Kidney epithelial cell (primary cell): ENCODE data around the gene TBC1D22A. TPM values are rescaled to one million over a fixed set of nuclear protein-coding genes. Genes with fewer than 3 reads are reported as not detected.

Source experiments
- DNase-seq: peaks from one replicate; pipeline ENCODE4 v3.0.0-alpha.2; 2010; ENCODE audit warnings: low read depth
- H3K27me3 ChIP-seq: 2 replicates; pipeline ENCODE4 v1.6.0; 2011; ENCODE audit warnings: low read length; ENCODE audit not compliant: control insufficient read depth, insufficient read depth
- H3K36me3 ChIP-seq: 2 replicates; pipeline ENCODE4 v1.5.1; 2011; ENCODE audit warnings: low read length; ENCODE audit not compliant: control insufficient read depth, insufficient read depth
- H3K4me3 ChIP-seq: 2 replicates; pipeline ENCODE4 v1.5.1; 2011; ENCODE audit warnings: low read depth, mild to moderate bottlenecking, control low read depth, low read length
- CTCF ChIP-seq: IDR thresholded peaks from 2 replicates; pipeline ENCODE4 v1.5.1; 2011; ENCODE audit warnings: mild to moderate bottlenecking, moderate library complexity, low read length, control low read depth, inconsistent platforms; ENCODE audit not compliant: insufficient read depth, poor library complexity, severe bottlenecking
- total RNA-seq: library from RNA; depleted of rRNA; stranded (reverse); fragments of >200 nt; gene quantifications from 2 replicates; pipeline ENCODE4 v1.2.3, GENCODE V29; 2015

TBC1D22A gene
- total RNA-seq, 1 donor from 2014 or later: 25.7 TPM

- no peak for DNase-seq
Measured at GRCh38 chr22:46862418-46863324, 100.2 kb downstream of the TBC1D22A start.

GRCh38 chr22:46863794-46864193 lies 101.3 kb downstream of the TBC1D22A start:
- no peaks in the 10 kb centered on the region for H3K36me3 ChIP-seq
- H3K27me3 ChIP-seq: no peaks in the 10 kb centered on the region
- no peak for TF ChIP-seq CTCF
- H3K4me3 ChIP-seq: no peak overlapping the region
- no peak for DNase-seq

More at GRCh38 chr22:46862418-46863324, 100.2 kb downstream of the TBC1D22A start:
- Histone ChIP-seq H3K27me3 (no peaks in the 10 kb centered on the region), H3K36me3 (no peaks in the 10 kb centered on the region), H3K4me3 (no peak overlapping the region)
- no peak for TF ChIP-seq CTCF

DNA sequence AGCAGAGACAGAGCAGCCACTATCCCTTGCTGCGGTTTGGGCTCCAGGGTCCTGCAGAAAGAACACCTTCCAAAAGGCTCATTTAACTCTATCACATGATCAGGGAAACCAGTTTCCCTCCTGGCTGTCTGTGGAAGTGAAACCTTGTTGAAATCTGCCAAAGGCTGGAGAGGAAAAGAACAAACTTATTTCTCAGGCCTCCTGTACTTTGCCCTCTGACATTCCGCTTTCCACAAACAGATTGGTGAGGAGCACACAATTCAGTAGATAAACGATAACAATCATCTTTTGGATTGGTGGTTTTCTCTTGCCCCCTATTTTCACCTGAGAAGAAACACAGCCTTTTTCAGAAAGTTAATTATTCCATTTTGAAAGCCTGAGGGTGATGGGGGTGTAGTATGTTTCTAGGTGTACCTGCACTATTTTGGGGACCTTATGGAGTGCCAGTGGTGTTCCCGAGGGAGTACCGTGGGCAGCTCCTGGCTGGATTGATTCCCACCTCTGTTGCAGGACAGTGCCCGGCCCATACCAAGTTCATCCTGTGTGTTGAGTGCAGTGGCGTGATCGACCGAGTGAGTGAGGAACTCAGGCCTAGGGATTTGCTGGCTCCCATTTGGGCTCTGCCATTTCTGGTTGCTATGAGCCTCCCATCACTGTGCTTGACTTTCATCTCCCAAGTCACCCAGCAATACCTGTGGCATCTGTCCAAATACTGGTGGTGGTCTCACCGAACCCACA lies 102.0 kb downstream of the TBC1D22A start:
- no peak overlapping the region for H3K4me3 ChIP-seq
- no peak for DNase-seq
- no peak for TF ChIP-seq CTCF
- H3K36me3 ChIP-seq: no peaks in the 10 kb centered on the region
- no peaks in the 10 kb centered on the region for H3K27me3 ChIP-seq

DNA sequence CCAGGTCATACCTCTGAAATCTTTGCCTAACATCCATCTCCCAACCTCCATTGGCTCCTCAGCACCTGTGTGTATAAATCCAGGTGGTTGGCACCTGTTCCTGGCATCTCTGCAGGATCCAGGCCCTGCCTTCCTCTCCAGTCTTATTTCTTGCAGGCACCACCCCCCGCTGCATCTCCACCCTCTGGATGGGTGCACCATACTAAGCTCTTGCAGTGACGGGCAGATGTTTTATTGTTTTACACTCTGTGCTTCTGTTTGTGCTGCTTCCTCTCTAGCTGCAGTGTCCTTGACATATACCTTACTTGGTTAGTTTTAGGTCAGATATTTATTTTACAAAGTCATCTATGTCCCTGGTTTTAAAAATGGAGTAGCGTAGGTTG lies 102.6 kb downstream of the TBC1D22A start:
- TF ChIP-seq CTCF: no peak
- H3K4me3 ChIP-seq: no peak overlapping the region
- DNase-seq: no peak
- H3K27me3 ChIP-seq: no peaks in the 10 kb centered on the region
- no peaks in the 10 kb centered on the region for H3K36me3 ChIP-seq

- no peak for DNase-seq
- TF ChIP-seq CTCF: no peak
- Histone ChIP-seq H3K27me3 (no peaks in the 10 kb centered on the region), H3K36me3 (no peaks in the 10 kb centered on the region), H3K4me3 (no peak overlapping the region)
Measured at GRCh38 chr22:46865642-46866041, 103.2 kb downstream of the TBC1D22A start.
